ENCODE measurements around the gene SRRM3. TPM values are rescaled to one million over a fixed set of nuclear protein-coding genes. Genes with fewer than 3 reads are reported as not detected.
A peak's percentile ranks its signal among the peaks of the same experiment; 100 is the strongest.

The SRRM3 gene
- total and polyA plus RNA-seq, 9 of the 15 experiments (the other 6 are each of a cell fraction or from before 2014, with no cell fraction given), result 0.04 to 0.91 (median 0.46) TPM; not detected in 2

GRCh38 chr7:76165973-76166403 lies 35.7 kb upstream of the SRRM3 start (continued):
- TF ChIP-seq ZNF592 (IDR thresholded peaks at IDR 0.05), result 0 out of 2 replicates have a peak, but pooled peaks have one; percentile 4
- TF ChIP-seq ZNF224 (CRISPR knock-in tag; IDR thresholded peaks at IDR 0.05), result 0 out of 2 replicates have a peak, but pooled peaks have one; percentile 7
- no peak for TF ChIP-seq ARID2 (IDR thresholded peaks at IDR 0.05)
- no peak for TF ChIP-seq ZNF77 (CRISPR knock-in tag; IDR thresholded peaks at IDR 0.05)
- TF ChIP-seq JUNB (CRISPR knock-in tag; conservative IDR thresholded peaks at IDR 0.05), result no peak
- no peak for TF ChIP-seq RFX5 (IDR thresholded peaks at IDR 0.05; ENCODE audit: low read depth, low read length)
- TF ChIP-seq TCF15 (CRISPR knock-in tag; IDR thresholded peaks at IDR 0.05), result peak; percentile 64; the same call in 1 of the 2 replicates
- TF ChIP-seq ZBTB26 (CRISPR knock-in tag; IDR thresholded peaks at IDR 0.05), result no peak
- TF ChIP-seq KAT8 (IDR thresholded peaks at IDR 0.05; ENCODE audit: low read depth), result peak; percentile 50; the same call in 1 of the 2 replicates
- TF ChIP-seq NFXL1 (CRISPR knock-in tag; IDR thresholded peaks at IDR 0.05), result 0 out of 2 replicates have a peak, but pooled peaks have one; percentile 31
- no peak for TF ChIP-seq ILF3 (IDR thresholded peaks at IDR 0.05; ENCODE audit: borderline replicate concordance)
- TF ChIP-seq NCOR1 (IDR thresholded peaks at IDR 0.05), result no peak
- 0 out of 2 replicates have a peak, but pooled peaks have one; percentile 10 for TF ChIP-seq ZSCAN32 (CRISPR knock-in tag; IDR thresholded peaks at IDR 0.05)
- TF ChIP-seq RNF2 (IDR thresholded peaks at IDR 0.05), result no peak
- TF ChIP-seq IRF9 (tag; IDR thresholded peaks at IDR 0.05), result no peak
- TF ChIP-seq SMARCE1 (IDR thresholded peaks at IDR 0.05), result 0 out of 2 replicates have a peak, but pooled peaks have one; percentile 17
- TF ChIP-seq BCLAF1 (IDR thresholded peaks at IDR 0.05; ENCODE audit: borderline replicate concordance in 1 of 2, control insufficient read depth in 1 of 2, low read depth in 2 of 2, low read length in 1 of 2), result no peak

Data from K562 (cell line).